K562 (cell line): ENCODE results near the gene COX4I2. TPM values are rescaled to one million over a fixed set of nuclear protein-coding genes. Genes with fewer than 3 reads are reported as not detected.

ENCODE experiments used
- BRCA1 ChIP-seq, 2 experiments: fragments of 450-650 bp in 1 of 2; sonication (generic) in 1 of 2; formaldehyde crosslinking in 1 of 2; IDR thresholded peaks; 2 replicates each; pipeline versions ENCODE4 v1.5.0 to v1.6.1; 2017 to 2020; ENCODE audit warnings: mild to moderate bottlenecking in 1 of 2, missing genetic modification reagents in 1 of 2
- DMBX1 ChIP-seq: fragments of 250-450 bp; sonication (Bioruptor Pico); IDR thresholded peaks from 2 replicates; pipeline ENCODE4 v1.8.0; 2022; ENCODE audit warnings: inconsistent platforms, mild to moderate bottlenecking, moderate library complexity, borderline replicate concordance
- FOXK2 ChIP-seq, 2 experiments: fragments of 450-650 bp; IDR thresholded peaks in 1 of 2; conservative IDR thresholded peaks in 1 of 2; 2 replicates each; pipeline ENCODE4 v1.6.1; 2016; ENCODE audit warnings: low read depth in 2 of 2, mild to moderate bottlenecking in 1 of 2
- GABPA ChIP-seq: fragments of 200-800 bp; sonication (Bioruptor generic); conservative IDR thresholded peaks from 2 replicates; pipeline ENCODE4 v1.6.1; 2016; ENCODE audit warnings: low read depth, missing genetic modification characterization, missing compliant biosample characterization
- LCOR ChIP-seq: sonication (generic); formaldehyde crosslinking; IDR thresholded peaks from 2 replicates; pipeline ENCODE4 v1.8.0; 2022; ENCODE audit warnings: mild to moderate bottlenecking, missing genetic modification reagents
- MAFF ChIP-seq: IDR thresholded peaks from 2 replicates; pipeline ENCODE4 v1.6.1; 2012; ENCODE audit warnings: low read length, improper control_type of control experiment
- MTA3 ChIP-seq: fragments of 450-650 bp; formaldehyde crosslinking; IDR thresholded peaks from 2 replicates; pipeline ENCODE4 v1.6.1; 2017; ENCODE audit warnings: mild to moderate bottlenecking, borderline replicate concordance
- POLR2A ChIP-seq: fragments of 450-650 bp; conservative IDR thresholded peaks from 2 replicates; pipeline ENCODE4 v1.6.1; 2016
- REST ChIP-seq, 2 experiments: fragments of 450-650 bp; formaldehyde crosslinking in 1 of 2; IDR thresholded peaks; 2 replicates each; pipeline versions ENCODE4 v1.4.0 to v1.6.1; 2014 to 2020; ENCODE audit warnings: mild to moderate bottlenecking in 2 of 2, borderline replicate concordance in 1 of 2, low read depth in 1 of 2
- SETDB1 ChIP-seq: IDR thresholded peaks from one replicate; pipeline ENCODE4 v1.6.1; 2012; ENCODE audit warnings: low read length, control low read depth, inconsistent platforms
- ZNF197 ChIP-seq: fragments of 200-800 bp; sonication (Bioruptor generic); IDR thresholded peaks from 2 replicates; pipeline ENCODE4 v1.6.1; 2016; ENCODE audit warnings: low read depth, missing genetic modification characterization, missing compliant biosample characterization
- polyA plus RNA-seq, 8 experiments: library from polyadenylated mRNA; depleted of rRNA in 4 of 8; stranded (reverse) in 5 of 8; unstranded in 3 of 8; fragments of >200 nt; fragmentation: Nextera tagmentation in 2 of 8; fragmentation: Illumina TruSeq in 1 of 8; extraction: Ambion mirVana in 2 of 8; extraction: Trizol in 1 of 8; gene quantifications; 2 replicates each; pipeline versions ENCODE4 v1.2.1 to v1.2.3, GENCODE V29; 2011 to 2014; ENCODE audit warnings: inconsistent platforms in 1 of 8, missing spikeins in 1 of 8
- total RNA-seq, 7 experiments: library from RNA; depleted of rRNA in 6 of 7; stranded (reverse); fragments of >200 nt in 6 of 7; fragmentation: Illumina TruSeq in 2 of 7; extraction: Trizol in 2 of 7; gene quantifications; 2 replicates each; pipeline versions ENCODE4 v1.2.1 to v1.2.3, GENCODE V29; 2011 to 2021; ENCODE audit warnings: low replicate concordance in 1 of 7
- TF ChIP-seq, protein P1 (sequence below): fragments of 250-450 bp; sonication (Bioruptor Pico); IDR thresholded peaks from 2 replicates; pipeline ENCODE4 v1.4.0; 2020; ENCODE audit warnings: mild to moderate bottlenecking, moderate library complexity
- TF ChIP-seq, protein P2 (sequence below): fragments of 250-450 bp; sonication (Bioruptor Pico); IDR thresholded peaks from 2 replicates; pipeline ENCODE4 v1.5.0; 2020; ENCODE audit warnings: mild to moderate bottlenecking, borderline replicate concordance

Gene COX4I2
- total and polyA plus RNA-seq, 9 of the 15 experiments (the other 6 are each of a cell fraction or from before 2014, with no cell fraction given), result not detected

GRCh38 chr20:31677553-31678260 is 40.0 kb downstream of the COX4I2 start (continued):
- no peak for TF ChIP-seq BRCA1 (IDR thresholded peaks at IDR 0.05)
- no peak for TF ChIP-seq BRCA1 (CRISPR knock-in tag; IDR thresholded peaks at IDR 0.05)
- TF ChIP-seq, protein P1, sequence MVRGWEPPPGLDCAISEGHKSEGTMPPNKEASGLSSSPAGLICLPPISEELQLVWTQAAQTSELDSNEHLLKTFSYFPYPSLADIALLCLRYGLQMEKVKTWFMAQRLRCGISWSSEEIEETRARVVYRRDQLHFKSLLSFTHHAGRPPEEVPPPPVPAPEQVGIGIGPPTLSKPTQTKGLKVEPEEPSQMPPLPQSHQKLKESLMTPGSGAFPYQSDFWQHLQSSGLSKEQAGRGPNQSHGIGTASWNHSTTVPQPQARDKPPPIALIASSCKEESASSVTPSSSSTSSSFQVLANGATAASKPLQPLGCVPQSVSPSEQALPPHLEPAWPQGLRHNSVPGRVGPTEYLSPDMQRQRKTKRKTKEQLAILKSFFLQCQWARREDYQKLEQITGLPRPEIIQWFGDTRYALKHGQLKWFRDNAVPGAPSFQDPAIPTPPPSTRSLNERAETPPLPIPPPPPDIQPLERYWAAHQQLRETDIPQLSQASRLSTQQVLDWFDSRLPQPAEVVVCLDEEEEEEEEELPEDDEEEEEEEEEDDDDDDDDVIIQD, result no peak
- TF ChIP-seq, protein P2, sequence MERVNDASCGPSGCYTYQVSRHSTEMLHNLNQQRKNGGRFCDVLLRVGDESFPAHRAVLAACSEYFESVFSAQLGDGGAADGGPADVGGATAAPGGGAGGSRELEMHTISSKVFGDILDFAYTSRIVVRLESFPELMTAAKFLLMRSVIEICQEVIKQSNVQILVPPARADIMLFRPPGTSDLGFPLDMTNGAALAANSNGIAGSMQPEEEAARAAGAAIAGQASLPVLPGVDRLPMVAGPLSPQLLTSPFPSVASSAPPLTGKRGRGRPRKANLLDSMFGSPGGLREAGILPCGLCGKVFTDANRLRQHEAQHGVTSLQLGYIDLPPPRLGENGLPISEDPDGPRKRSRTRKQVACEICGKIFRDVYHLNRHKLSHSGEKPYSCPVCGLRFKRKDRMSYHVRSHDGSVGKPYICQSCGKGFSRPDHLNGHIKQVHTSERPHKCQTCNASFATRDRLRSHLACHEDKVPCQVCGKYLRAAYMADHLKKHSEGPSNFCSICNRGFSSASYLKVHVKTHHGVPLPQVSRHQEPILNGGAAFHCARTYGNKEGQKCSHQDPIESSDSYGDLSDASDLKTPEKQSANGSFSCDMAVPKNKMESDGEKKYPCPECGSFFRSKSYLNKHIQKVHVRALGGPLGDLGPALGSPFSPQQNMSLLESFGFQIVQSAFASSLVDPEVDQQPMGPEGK, result no peak; the same call in 1 of the 2 replicates
- no peak for TF ChIP-seq MAFF
- TF ChIP-seq GABPA (tag), result peak; percentile 25; the same call in 1 of the 2 replicates
- TF ChIP-seq REST (IDR thresholded peaks at IDR 0.05; ENCODE audit: borderline replicate concordance), result no peak; the same call in 1 of the 2 replicates
- TF ChIP-seq REST (CRISPR knock-in tag; IDR thresholded peaks at IDR 0.05; ENCODE audit: low read depth), result no peak
- TF ChIP-seq POLR2A, result 0 out of 2 replicates have a peak, but pooled peaks have one; percentile 14
- TF ChIP-seq LCOR (CRISPR knock-in tag), result no peak
- peak; percentile 10; the same call in 1 of the 2 replicates for TF ChIP-seq DMBX1 (CRISPR knock-in tag)
- no peak for TF ChIP-seq ZNF197 (CRISPR knock-in tag)
- TF ChIP-seq SETDB1, result no peak
- TF ChIP-seq FOXK2 (conservative IDR thresholded peaks at IDR 0.05 in 1 of 2, IDR thresholded peaks at IDR 0.05 in 1 of 2; ENCODE audit: low read depth in 2 of 2), result no peak
- 0 out of 2 replicates have a peak, but pooled peaks have one; percentile 15 for TF ChIP-seq MTA3
